Activated CD8-positive, alpha-beta memory T cell treated with anti-CD3 and anti-CD28 coated beads, Interleukin-2, amount 10 ng/mL, durations not matched to agents 7 days and 5 days (primary cell): Measurements from ENCODE around the gene FBN2. TPM values are rescaled to one million over a fixed set of nuclear protein-coding genes. Genes with fewer than 3 reads are reported as not detected.

Source experiments
- ATAC-seq: fragments of 150-1000 bp; cut with Tn5 transposase; one replicate; pipeline ENCODE4 v1.10.0; 2021; ENCODE audit warnings: moderate library complexity
- CTCF ChIA-PET: fragments of 350-600 bp; sonication (Branson Sonifier 250); formaldehyde crosslinking; loops from one replicate; lab custom pipeline; 2021; ENCODE audit warnings: antibody characterized with exemption; lab: Charles Lee
- DNase-seq: peaks from one replicate; pipeline ENCODE4 v3.0.0-alpha.2; 2020
- H3K27ac Mint-ChIP-seq: one replicate; pipeline ENCODE4 v1.8.0; 2021; ENCODE audit warnings: mild to moderate bottlenecking, mixed read lengths
- H3K27me3 Mint-ChIP-seq: one replicate; pipeline ENCODE4 v1.8.0; 2021; ENCODE audit warnings: mixed read lengths
- H3K36me3 Mint-ChIP-seq: one replicate; pipeline ENCODE4 v1.8.0; 2021; ENCODE audit warnings: mild to moderate bottlenecking, mixed read lengths
- H3K4me1 Mint-ChIP-seq: one replicate; pipeline ENCODE4 v1.8.0; 2021; ENCODE audit warnings: mixed read lengths
- H3K4me3 Mint-ChIP-seq: one replicate; pipeline ENCODE4 v1.8.0; 2021; ENCODE audit warnings: mild to moderate bottlenecking, moderate library complexity, mixed read lengths
- H3K9me3 Mint-ChIP-seq: one replicate; pipeline ENCODE4 v1.8.0; 2022; ENCODE audit warnings: low read depth, mixed read lengths
- total RNA-seq, 2 experiments: library from RNA; stranded (reverse); gene quantifications; one replicate each; pipeline ENCODE4 v1.2.3, GENCODE V29; 2021

The FBN2 gene
- total RNA-seq, 2 experiments from 2014 or later, result not detected

DNA sequence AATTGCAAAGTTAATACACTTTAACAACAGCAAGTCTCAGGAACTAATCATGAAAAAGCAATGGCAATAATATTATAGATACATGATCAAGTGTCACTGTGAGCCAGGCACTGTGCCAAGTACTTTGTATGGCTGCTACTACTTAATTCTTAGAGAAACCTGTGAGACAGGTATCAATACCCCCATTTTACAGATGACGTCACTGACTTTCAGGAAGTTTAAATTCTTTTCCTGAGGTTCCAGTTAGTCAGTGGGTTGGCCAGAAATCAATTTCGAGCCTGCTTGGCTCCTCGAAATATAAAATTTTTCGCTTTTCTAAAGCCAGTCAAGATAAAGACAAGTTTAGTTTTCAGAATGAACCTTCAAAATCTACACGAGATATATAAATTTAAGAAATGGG is 324.2 kb downstream of the FBN2 start:
- ATAC-seq (no peak), DNase-seq (no peak)
- Mint-ChIP-seq H3K27ac (no peak overlapping the region), H3K4me1 (peaks cover 3% of the 10 kb centered on the region), H3K4me3 (no peak overlapping the region), H3K27me3 (peaks cover 11% of the 10 kb centered on the region), H3K9me3 (no peaks in the 10 kb centered on the region), H3K36me3 (no peaks in the 10 kb centered on the region)
- CTCF ChIA-PET, result interaction anchor here (0.9 to 1.5 kb wide), 2 partner anchors 460 to 461 kb away, joined by 3 read pairs; no protein-coding TSS in a partner anchor

GRCh38 chr5:128213340-128213739 is 324.7 kb downstream of the FBN2 start:
- ATAC-seq (no peak), DNase-seq (peak; percentile 63)
- H3K27me3 Mint-ChIP-seq, result peaks cover 11% of the 10 kb centered on the region
- H3K27ac Mint-ChIP-seq, result no peak overlapping the region
- H3K4me1 Mint-ChIP-seq, result peaks cover 3% of the 10 kb centered on the region
- CTCF ChIA-PET, result interaction anchor here (0.9 kb wide), 1 partner anchor 460 kb away, joined by 3 read pairs; no protein-coding TSS in a partner anchor
- H3K36me3 Mint-ChIP-seq, result no peaks in the 10 kb centered on the region
- H3K9me3 Mint-ChIP-seq, result no peaks in the 10 kb centered on the region
- H3K4me3 Mint-ChIP-seq, result no peak overlapping the region

- no peaks in the 10 kb centered on the region for H3K9me3 Mint-ChIP-seq
- CTCF ChIA-PET, result interaction anchor here (0.7 kb wide), 1 partner anchor 462 kb away, joined by 3 read pairs; no protein-coding TSS in a partner anchor
- peaks cover 9% of the 10 kb centered on the region for H3K27me3 Mint-ChIP-seq
- peaks cover 3% of the 10 kb centered on the region for H3K4me1 Mint-ChIP-seq
- no peaks in the 10 kb centered on the region for H3K36me3 Mint-ChIP-seq
- H3K27ac Mint-ChIP-seq, result no peak overlapping the region
- H3K4me3 Mint-ChIP-seq, result no peak overlapping the region
- ATAC-seq, result no peak
- no peak for DNase-seq
Measured at GRCh38 chr5:128212191-128212806, 325.7 kb downstream of the FBN2 start.

GRCh38 chr5:128208436-128208835 is 329.6 kb downstream of the FBN2 start:
- DNase-seq, result no peak
- no peak for ATAC-seq
- peaks cover 2% of the 10 kb centered on the region for H3K4me1 Mint-ChIP-seq
- no peak overlapping the region for H3K4me3 Mint-ChIP-seq
- H3K27me3 Mint-ChIP-seq, result peaks cover 9% of the 10 kb centered on the region
- no peaks in the 10 kb centered on the region for H3K36me3 Mint-ChIP-seq
- no peaks in the 10 kb centered on the region for H3K9me3 Mint-ChIP-seq
- no peak overlapping the region for H3K27ac Mint-ChIP-seq
- CTCF ChIA-PET, result no interaction called here
